WTC11 (cell line): ENCODE measurements around the gene OAF. TPM values are rescaled to one million over a fixed set of nuclear protein-coding genes. Genes with fewer than 3 reads are reported as not detected.

Experiments
- EMX1 ChIP-seq: fragments of 250-450 bp; sonication (Bioruptor Pico); IDR thresholded peaks from 2 replicates; pipeline ENCODE4 v1.8.0; 2021; ENCODE audit warnings: mild to moderate bottlenecking
- MYBL2 ChIP-seq: sonication (generic); formaldehyde crosslinking; IDR thresholded peaks from 2 replicates; pipeline ENCODE4 v1.8.1; 2023; ENCODE audit warnings: mild to moderate bottlenecking, moderate library complexity, missing genetic modification reagents
- TCF7 ChIP-seq: sonication (generic); formaldehyde crosslinking; IDR thresholded peaks from 2 replicates; pipeline ENCODE4 v1.8.0; 2022; ENCODE audit warnings: mild to moderate bottlenecking, low read depth, missing genetic modification reagents, moderate library complexity
- TEAD1 ChIP-seq: sonication (generic); formaldehyde crosslinking; IDR thresholded peaks from 2 replicates; pipeline ENCODE4 v1.8.0; 2022; ENCODE audit warnings: mild to moderate bottlenecking, missing genetic modification reagents
- TP53 ChIP-seq: sonication (generic); formaldehyde crosslinking; IDR thresholded peaks from 2 replicates; pipeline ENCODE4 v1.8.1; 2023; ENCODE audit warnings: mild to moderate bottlenecking, missing genetic modification reagents
- ZNF232 ChIP-seq: sonication (generic); formaldehyde crosslinking; IDR thresholded peaks from 2 replicates; pipeline ENCODE4 v1.8.0; 2022; ENCODE audit warnings: mild to moderate bottlenecking, missing genetic modification reagents
- ZNF263 ChIP-seq: sonication (generic); formaldehyde crosslinking; IDR thresholded peaks from 2 replicates; pipeline ENCODE4 v1.8.1; 2022; ENCODE audit warnings: low read depth, mild to moderate bottlenecking, moderate library complexity, missing genetic modification reagents
- ZNF396 ChIP-seq: fragments of 250-450 bp; sonication (Bioruptor Pico); IDR thresholded peaks from 2 replicates; pipeline ENCODE4 v1.8.0; 2021; ENCODE audit warnings: mild to moderate bottlenecking, moderate library complexity, borderline replicate concordance
- total RNA-seq: library from RNA; stranded (reverse); gene quantifications from 3 replicates; pipeline ENCODE4 v1.2.3, GENCODE V29; 2021
- TF ChIP-seq, protein P1 (sequence below): sonication (generic); formaldehyde crosslinking; IDR thresholded peaks from 2 replicates; pipeline ENCODE4 v1.8.1; 2022; ENCODE audit warnings: low read depth, mild to moderate bottlenecking, moderate library complexity, missing genetic modification reagents, borderline replicate concordance
- TF ChIP-seq, protein P2 (sequence below): sonication (generic); formaldehyde crosslinking; IDR thresholded peaks from 2 replicates; pipeline ENCODE4 v1.8.1; 2022; ENCODE audit warnings: mild to moderate bottlenecking, missing genetic modification reagents, moderate library complexity, borderline replicate concordance
- TF ChIP-seq, protein P3 (sequence below): fragments of 200-600 bp; IDR thresholded peaks from 2 replicates; pipeline ENCODE4 v1.8.0; 2022; ENCODE audit warnings: antibody characterized with exemption
- TF ChIP-seq, protein P4 (sequence below): sonication (generic); formaldehyde crosslinking; IDR thresholded peaks from 2 replicates; pipeline ENCODE4 v1.8.1; 2022; ENCODE audit warnings: low read depth, missing genetic modification reagents, borderline replicate concordance
- TF ChIP-seq, protein P5 (sequence below): sonication (generic); formaldehyde crosslinking; IDR thresholded peaks from 2 replicates; pipeline ENCODE4 v1.8.0; 2023; ENCODE audit warnings: missing genetic modification reagents
- TF ChIP-seq, protein P6 (sequence below): sonication (generic); formaldehyde crosslinking; IDR thresholded peaks from 2 replicates; pipeline ENCODE4 v1.8.1; 2023; ENCODE audit warnings: mild to moderate bottlenecking, missing genetic modification reagents, moderate library complexity
- TF ChIP-seq, protein P7 (sequence below): fragments of 250-450 bp; sonication (Bioruptor Pico); IDR thresholded peaks from 2 replicates; pipeline ENCODE4 v1.9.0; 2021; ENCODE audit warnings: mild to moderate bottlenecking, borderline replicate concordance

OAF gene
- total RNA-seq, 1 experiment from 2014 or later: 5.6 TPM

DNA sequence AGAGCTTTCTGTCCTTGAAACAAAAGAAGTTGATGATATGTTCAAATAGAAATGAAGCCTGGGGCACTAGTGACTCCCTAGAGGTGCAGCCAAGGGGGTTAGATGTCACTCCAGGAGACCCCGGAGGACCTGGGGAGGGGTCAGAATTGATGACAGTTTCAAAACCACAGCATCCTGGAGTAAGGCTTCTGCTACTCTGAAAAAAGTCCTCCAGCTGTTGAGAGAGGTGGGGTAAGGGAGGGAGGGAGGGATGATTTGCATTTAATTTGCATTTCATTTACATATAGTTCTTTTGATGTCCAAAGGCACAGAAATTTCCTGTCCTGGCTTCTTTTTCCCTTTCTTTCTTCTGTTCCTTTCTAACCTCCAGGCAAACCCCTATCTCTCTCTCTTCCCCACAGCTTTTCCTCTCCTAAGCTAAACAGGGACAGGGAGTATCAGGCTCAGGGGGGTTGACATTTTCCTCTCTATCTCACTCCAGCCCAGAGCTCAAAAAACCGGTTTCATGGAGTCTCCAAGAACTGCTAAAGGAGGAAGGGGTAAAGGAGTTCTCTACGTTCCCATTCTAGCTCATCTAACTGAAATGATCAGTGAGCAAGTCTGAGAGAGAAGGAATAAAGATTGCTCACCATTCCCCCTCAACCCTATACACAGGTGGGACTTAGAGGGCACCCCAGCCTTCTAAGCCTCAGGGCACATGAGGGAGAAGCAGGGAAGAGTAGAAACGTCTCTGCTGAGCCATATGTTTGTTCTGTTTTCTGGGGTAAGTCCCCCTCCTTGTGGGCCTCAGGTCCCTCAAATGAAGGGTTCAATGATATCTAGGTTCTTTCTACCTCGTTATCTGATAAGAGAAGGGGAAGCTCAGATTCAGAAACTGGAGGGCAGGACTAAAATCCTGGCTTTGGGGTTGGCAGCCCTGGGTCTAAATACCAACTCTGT is 25.6 kb downstream of the OAF start (continued):
- TF ChIP-seq, protein P1, sequence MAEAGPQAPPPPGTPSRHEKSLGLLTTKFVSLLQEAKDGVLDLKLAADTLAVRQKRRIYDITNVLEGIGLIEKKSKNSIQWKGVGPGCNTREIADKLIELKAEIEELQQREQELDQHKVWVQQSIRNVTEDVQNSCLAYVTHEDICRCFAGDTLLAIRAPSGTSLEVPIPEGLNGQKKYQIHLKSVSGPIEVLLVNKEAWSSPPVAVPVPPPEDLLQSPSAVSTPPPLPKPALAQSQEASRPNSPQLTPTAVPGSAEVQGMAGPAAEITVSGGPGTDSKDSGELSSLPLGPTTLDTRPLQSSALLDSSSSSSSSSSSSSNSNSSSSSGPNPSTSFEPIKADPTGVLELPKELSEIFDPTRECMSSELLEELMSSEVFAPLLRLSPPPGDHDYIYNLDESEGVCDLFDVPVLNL (CRISPR knock-in tag): no peak
- TF ChIP-seq EMX1 (CRISPR knock-in tag) (peak; percentile 98), TCF7 (CRISPR knock-in tag) (no peak), TEAD1 (CRISPR knock-in tag) (0 out of 2 replicates have a peak, but pooled peaks have one; percentile 37), ZNF396 (no peak), TP53 (CRISPR knock-in tag) (no peak), ZNF232 (CRISPR knock-in tag) (no peak), ZNF263 (CRISPR knock-in tag) (no peak), MYBL2 (CRISPR knock-in tag) (no peak)
- TF ChIP-seq, protein P2, sequence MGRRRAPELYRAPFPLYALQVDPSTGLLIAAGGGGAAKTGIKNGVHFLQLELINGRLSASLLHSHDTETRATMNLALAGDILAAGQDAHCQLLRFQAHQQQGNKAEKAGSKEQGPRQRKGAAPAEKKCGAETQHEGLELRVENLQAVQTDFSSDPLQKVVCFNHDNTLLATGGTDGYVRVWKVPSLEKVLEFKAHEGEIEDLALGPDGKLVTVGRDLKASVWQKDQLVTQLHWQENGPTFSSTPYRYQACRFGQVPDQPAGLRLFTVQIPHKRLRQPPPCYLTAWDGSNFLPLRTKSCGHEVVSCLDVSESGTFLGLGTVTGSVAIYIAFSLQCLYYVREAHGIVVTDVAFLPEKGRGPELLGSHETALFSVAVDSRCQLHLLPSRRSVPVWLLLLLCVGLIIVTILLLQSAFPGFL (CRISPR knock-in tag): peak; percentile 42; the same call in 1 of the 2 replicates
- TF ChIP-seq, protein P3, sequence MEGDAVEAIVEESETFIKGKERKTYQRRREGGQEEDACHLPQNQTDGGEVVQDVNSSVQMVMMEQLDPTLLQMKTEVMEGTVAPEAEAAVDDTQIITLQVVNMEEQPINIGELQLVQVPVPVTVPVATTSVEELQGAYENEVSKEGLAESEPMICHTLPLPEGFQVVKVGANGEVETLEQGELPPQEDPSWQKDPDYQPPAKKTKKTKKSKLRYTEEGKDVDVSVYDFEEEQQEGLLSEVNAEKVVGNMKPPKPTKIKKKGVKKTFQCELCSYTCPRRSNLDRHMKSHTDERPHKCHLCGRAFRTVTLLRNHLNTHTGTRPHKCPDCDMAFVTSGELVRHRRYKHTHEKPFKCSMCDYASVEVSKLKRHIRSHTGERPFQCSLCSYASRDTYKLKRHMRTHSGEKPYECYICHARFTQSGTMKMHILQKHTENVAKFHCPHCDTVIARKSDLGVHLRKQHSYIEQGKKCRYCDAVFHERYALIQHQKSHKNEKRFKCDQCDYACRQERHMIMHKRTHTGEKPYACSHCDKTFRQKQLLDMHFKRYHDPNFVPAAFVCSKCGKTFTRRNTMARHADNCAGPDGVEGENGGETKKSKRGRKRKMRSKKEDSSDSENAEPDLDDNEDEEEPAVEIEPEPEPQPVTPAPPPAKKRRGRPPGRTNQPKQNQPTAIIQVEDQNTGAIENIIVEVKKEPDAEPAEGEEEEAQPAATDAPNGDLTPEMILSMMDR: no peak
- TF ChIP-seq, protein P4, sequence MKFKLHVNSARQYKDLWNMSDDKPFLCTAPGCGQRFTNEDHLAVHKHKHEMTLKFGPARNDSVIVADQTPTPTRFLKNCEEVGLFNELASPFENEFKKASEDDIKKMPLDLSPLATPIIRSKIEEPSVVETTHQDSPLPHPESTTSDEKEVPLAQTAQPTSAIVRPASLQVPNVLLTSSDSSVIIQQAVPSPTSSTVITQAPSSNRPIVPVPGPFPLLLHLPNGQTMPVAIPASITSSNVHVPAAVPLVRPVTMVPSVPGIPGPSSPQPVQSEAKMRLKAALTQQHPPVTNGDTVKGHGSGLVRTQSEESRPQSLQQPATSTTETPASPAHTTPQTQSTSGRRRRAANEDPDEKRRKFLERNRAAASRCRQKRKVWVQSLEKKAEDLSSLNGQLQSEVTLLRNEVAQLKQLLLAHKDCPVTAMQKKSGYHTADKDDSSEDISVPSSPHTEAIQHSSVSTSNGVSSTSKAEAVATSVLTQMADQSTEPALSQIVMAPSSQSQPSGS (CRISPR knock-in tag): 0 out of 2 replicates have a peak, but pooled peaks have one; percentile 34
- TF ChIP-seq, protein P5, sequence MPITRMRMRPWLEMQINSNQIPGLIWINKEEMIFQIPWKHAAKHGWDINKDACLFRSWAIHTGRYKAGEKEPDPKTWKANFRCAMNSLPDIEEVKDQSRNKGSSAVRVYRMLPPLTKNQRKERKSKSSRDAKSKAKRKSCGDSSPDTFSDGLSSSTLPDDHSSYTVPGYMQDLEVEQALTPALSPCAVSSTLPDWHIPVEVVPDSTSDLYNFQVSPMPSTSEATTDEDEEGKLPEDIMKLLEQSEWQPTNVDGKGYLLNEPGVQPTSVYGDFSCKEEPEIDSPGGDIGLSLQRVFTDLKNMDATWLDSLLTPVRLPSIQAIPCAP: no peak
- TF ChIP-seq, protein P6, sequence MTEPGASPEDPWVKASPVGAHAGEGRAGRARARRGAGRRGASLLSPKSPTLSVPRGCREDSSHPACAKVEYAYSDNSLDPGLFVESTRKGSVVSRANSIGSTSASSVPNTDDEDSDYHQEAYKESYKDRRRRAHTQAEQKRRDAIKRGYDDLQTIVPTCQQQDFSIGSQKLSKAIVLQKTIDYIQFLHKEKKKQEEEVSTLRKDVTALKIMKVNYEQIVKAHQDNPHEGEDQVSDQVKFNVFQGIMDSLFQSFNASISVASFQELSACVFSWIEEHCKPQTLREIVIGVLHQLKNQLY (CRISPR knock-in tag): 0 out of 2 replicates have a peak, but pooled peaks have one; percentile 81
- TF ChIP-seq, protein P7, sequence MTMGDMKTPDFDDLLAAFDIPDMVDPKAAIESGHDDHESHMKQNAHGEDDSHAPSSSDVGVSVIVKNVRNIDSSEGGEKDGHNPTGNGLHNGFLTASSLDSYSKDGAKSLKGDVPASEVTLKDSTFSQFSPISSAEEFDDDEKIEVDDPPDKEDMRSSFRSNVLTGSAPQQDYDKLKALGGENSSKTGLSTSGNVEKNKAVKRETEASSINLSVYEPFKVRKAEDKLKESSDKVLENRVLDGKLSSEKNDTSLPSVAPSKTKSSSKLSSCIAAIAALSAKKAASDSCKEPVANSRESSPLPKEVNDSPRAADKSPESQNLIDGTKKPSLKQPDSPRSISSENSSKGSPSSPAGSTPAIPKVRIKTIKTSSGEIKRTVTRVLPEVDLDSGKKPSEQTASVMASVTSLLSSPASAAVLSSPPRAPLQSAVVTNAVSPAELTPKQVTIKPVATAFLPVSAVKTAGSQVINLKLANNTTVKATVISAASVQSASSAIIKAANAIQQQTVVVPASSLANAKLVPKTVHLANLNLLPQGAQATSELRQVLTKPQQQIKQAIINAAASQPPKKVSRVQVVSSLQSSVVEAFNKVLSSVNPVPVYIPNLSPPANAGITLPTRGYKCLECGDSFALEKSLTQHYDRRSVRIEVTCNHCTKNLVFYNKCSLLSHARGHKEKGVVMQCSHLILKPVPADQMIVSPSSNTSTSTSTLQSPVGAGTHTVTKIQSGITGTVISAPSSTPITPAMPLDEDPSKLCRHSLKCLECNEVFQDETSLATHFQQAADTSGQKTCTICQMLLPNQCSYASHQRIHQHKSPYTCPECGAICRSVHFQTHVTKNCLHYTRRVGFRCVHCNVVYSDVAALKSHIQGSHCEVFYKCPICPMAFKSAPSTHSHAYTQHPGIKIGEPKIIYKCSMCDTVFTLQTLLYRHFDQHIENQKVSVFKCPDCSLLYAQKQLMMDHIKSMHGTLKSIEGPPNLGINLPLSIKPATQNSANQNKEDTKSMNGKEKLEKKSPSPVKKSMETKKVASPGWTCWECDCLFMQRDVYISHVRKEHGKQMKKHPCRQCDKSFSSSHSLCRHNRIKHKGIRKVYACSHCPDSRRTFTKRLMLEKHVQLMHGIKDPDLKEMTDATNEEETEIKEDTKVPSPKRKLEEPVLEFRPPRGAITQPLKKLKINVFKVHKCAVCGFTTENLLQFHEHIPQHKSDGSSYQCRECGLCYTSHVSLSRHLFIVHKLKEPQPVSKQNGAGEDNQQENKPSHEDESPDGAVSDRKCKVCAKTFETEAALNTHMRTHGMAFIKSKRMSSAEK (CRISPR knock-in tag): peak; percentile 98
